Measurements from ENCODE around the gene SLC2A6.

The SLC2A6 gene

DNA sequence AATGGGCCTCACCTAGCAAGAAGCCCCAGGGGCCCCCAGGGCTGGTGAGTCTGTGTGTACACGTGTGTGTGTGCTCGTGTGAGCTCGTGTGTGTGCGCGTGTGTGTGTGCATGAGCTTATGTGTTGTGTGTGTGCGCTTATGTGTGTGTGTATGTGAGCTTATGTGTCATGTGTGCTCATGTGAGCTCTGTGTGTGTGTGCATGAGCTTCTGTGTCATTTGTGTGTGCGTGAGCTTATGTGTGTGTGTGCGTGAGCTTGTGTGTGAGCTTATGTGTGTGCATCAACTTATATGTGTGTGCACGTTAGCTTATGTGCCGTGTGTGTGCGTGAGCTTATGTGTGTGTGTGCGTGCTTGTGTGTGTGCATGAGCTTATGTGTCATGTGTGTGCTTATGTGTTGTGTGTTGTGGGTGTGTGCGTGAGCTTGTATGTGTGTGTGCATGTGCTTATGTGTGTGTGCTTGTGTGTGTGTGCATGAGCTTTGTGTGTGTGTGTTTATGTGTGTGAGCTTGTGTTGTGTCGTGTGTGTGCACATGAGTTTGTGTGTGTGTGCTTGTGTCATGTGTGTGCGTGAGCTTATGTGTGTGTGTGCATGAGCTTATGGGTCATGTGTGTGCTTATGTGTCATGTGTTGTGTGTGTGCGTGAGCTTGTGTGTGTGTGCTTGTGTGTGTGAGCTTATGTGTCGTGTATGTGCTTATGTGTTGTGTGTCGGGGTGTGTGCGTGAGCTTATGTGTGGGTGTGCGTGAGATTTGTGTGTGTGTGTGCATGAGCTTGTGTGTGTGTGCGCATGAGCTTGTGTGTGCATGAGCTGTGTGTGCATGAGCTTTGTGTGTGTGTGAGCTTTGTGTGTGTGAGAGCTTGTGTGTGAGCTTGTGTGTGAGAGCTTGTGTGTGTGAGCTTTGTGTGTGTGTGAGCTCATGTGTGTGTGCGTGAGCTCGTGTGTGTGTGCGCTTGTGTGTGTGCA, 16.7 kb upstream of the SLC2A6 start:
- no peak for DNase-seq

DNA sequence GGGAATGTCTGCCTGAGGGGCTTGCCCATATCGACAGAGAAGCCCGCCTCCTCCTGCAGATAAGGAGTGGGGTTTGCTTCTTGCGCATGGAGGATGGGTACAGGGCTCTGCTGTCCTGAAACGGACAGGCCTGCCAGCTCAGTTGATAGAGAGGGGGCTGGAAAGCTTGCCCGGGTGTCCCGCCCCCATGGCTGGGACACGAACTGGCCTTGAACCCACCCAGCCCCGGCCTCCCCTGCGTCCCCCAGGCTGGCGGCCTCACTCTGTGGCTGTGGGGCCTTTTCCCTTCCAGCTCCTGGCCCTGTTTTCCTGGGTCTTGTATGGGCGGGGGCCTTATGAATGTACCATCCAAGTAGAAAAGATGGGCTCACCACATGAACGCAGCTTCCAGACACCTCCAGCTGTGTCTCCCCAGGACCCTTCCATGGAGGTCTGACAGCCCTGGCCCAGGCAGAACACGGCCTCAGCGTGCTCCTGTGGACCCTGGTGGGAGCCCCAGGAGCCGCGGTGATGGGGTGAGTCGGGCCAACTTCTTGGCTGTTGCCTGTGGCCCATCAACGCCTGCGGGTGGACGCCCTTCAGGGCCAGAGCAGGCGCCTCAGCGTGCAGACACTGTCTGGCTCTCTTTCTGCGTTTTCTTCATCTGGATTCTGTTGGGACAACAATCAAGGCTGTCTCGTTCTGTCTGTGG, 15.9 kb upstream of the SLC2A6 start:
- no peak for DNase-seq

DNA sequence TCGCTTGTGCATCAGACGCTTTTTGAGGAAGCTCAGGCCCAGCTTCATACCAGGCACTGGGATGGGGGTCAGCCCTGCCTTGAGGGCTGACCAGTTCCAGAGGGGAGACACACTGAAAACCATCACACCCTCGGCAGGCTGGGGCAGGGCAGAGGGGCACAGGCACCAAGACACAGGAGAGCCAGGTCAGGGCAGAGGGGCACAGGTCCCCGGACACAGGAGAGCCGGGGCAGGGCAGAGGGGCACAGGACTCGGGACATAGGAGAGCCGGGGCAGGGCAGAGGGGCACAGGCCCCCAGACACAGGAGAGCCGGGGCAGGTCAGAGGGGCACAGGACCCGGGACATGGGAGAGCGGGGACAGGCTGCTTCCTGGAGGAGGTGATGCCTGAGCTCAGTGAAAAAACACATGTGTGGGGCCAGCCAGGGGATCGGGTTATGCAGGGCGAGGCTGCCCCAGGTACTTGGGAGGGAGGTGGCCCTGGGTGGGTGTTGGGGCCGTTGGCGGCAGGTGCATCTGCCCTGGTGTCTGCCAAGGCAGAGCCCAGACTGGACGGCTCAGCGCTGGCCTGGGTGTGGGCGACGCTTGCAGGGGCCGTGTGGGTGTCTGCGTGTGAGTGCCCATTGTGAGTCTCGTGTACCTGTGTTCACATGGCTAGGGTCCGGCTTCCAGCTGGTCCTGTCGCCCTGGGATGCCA, 15.1 kb upstream of the SLC2A6 start:
- DNase-seq = no peak

DNA sequence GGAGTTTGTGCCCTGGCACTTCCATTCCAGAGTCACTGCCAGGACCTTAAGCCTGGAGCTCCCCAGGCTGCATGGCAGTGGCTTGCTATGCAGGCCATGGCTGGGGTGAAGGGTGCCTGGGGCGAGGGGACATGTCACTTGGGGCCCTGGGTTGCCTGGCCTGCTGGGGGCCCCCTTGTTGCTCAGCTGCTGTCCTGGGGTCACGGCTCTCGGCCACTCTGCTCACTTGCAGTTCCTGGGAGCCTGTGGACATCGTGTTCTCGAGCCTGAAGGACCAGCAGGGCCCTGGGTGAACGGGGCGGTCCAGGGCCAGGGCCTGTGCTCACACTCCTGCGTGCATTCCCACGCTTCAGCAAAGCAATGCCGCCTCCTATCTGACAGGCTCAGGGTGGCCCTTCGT, 14.5 kb upstream of the SLC2A6 start:
- no peak for DNase-seq

DNA sequence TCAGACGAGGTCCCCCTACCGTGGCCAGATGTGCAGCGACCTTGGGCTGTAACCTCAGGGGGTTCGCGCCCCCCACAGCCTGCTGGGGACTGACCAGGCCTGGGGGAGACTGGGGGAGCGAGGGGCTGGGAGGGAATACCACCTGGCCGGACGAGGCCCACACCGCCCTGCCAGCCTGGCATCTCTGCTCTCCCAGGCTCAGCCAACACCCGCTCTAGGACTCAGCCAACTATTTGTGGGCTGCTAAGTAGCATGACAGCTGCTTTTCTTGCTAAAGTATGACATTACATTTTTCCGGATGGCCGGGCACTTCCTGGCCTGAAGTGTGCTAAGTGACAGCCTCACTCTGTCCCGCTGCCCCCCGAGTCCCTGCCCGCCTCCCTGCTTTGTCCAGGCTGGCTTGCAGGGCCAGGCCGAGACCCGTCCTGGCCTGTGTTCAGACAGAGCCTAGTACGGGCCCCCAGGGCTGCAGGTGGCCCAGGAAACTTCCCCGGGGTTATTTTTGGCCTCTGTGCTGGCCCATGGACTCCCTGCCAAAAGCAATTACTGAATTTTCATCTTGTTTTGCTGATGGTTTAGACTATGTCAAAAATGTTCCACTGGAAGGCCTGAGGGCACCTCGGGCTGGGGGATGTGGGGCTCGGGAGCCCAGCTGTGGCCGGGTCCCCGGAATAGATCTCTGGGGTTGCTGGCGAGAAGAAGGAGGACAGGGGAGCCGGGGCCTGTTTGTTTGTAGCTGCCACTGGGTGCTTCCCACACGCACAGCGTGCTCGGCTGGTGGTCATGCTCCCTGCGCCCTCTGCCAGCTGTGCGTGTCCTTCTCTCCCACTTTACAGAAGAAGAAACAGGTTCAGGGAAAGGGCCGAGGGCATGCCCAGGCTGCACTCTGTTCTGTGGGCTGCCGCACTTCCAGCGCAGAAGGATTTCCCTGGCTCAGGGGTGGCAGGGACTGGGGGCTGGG, 13.4 kb upstream of the SLC2A6 start:
- no peak for DNase-seq

DNA sequence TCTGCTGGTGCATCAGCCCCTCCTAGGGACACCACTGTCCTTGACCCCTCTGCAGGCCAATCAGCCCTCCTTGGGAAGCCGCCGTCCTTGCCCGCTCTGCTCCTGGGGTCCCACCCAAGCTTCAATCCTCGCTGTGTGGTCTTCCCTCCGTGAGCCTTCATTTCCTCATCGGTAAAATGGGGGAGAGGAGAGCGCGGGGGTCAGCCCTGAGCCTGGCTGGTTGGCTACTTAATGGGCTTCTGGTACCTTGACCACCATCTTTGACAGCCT, 12.7 kb upstream of the SLC2A6 start:
- DNase-seq = no peak

DNA sequence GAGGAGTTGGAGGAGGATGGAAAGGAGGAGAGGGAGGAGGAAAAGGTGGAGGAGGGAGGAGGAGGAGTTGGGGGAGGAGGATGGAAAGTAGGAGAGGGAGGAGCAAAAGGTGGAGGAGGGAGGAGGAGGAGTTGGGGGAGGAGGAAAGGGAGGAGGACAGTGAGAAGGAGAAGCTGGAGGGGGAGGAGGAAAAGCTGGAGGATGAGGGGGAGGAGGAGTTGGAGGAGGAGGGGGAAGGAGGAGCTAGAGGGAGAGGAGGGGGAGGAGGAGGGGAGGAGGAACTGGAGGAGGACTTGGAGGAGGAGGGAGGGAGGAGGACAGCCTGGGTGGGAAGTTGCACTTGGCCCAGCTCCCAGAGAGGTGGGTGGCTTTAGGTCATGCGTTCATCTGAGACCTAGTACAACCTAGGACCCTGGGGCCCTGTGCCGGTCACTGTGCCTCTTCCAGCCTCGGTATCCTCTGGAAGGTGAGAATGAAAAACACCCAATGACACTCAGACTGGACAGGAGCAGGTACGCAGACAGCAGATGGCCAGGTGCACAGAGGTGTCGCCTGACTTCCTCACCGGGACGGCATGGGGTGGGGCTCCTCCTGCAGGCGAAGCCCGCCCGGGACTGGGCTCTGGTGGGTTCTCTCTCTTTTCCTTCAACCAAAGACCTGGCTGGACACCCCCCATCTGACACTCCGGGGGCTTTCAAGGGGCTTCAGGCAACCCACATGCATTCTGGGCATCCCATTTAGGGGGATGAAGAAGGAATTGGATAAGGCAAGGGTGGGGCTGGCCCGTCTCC, 12.2 kb upstream of the SLC2A6 start:
- DNase-seq = no peak

DNA sequence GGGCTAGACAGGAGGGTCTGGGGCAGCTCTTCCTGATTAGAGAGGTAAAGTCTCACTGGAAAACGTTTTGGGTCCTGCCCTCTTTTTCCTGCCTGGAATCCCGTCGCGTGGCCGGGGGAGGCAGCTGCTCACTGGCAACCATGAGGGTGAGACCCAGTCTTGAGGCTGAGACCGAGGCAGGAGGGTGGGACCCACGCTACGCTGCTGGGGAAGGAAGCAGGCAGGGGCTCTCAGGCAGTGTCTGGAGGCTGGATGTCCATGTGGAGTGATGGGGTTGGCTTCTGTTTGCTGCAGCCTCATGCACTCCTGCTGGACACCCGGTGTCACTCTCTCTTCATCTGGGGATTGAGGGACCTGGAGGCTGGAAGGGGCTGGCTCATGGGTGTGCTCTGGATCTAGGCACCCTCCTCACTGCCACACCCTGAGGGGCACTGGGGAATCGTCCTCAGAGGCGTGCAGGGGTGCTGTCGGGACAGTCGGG, 11.3 kb upstream of the SLC2A6 start:
- no peak for DNase-seq

DNA sequence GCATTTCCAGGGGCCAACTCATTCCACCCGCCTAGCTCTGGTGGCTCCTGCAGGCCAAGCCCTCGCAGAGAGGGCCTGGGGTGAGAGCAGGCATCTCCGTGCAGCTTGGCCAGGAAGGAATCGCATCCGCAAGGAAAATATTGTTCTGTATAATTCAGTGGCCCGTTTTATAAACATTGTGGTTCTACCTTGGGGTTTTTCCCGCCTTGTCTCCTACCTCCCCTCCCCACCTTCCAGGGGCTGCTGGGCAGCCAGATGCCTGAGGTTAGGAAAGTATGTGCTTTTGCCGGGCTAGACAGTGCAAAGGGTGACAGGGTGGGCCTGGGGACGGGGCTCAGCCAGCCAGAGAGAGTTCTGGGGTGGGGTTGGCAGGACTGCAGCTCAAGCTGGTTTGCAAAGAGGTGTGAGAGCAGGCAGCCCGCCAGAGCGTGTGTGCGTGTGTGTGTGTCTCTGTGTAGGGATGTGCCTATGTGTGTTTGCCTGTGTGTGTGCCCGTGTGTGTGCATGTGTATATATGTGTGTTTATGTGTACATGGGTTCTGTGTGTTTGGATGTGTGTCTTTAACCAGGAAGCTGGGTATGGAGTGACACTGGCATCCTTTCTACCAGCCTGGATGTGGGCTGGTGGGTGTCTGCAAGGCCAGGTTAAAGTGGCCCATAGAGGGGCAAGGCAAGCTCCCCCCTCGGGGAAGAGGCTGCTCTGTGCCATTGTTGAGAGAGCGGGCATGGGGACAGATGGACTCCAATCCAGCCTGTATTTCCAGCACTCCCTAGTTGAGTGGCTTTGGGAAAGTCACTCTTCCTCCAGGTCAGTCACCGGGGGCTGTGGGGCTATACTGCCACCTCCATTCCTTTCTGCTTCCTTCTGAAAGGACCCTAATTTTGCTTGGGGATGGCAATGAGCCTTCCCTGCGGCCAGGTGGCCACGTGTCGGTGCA, 10.6 kb upstream of the SLC2A6 start:
- DNase-seq = no peak

DNA sequence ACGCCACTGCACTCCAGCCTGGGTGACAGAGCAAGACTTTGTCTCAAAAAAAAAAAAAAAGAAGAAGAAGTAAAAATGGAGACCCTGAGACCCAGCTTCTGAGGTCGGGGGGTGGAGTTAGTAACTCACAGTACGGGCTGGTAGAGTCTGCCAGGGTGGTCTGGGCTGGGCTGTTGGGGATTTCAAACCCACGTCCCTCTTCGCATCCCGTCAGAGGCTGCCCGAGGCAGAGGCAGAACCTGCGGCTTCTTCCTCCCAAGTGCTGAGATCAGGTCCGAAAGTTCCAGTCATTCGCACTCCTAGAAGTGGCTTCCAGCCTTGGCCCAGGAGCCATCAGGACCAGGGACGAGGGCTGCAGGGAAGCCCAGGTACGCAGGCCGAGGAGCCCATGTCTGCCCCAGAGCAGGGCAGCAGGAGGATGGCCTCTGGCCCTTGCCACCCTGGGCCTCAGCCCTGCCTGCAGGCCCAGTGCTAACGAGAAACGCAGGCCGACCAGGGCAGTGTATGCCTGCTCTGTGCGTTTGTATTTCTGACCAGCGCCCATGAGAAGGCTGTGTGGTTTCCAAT, 9.9 kb upstream of the SLC2A6 start:
- DNase-seq = no peak

DNA sequence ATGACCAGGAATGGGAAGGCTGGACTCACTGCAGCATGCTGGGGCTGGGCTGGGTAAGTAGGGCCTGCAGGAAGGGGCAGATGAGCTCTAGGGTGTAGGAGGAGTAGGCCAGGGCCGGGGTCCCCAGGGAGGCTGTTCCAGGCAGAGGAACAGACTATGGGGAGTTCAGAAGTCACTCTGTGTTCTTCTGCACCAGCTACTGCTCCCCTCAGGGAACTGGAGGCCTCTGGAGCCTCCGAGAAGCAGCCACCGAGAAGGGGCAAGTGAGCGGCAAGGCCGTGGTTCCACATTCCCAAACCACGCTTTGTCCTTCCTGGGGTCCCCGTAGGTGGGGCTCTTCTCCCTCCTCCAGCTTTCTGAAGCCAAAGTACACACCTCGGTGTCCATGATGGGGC, 8.4 kb upstream of the SLC2A6 start:
- DNase-seq = no peak

DNA sequence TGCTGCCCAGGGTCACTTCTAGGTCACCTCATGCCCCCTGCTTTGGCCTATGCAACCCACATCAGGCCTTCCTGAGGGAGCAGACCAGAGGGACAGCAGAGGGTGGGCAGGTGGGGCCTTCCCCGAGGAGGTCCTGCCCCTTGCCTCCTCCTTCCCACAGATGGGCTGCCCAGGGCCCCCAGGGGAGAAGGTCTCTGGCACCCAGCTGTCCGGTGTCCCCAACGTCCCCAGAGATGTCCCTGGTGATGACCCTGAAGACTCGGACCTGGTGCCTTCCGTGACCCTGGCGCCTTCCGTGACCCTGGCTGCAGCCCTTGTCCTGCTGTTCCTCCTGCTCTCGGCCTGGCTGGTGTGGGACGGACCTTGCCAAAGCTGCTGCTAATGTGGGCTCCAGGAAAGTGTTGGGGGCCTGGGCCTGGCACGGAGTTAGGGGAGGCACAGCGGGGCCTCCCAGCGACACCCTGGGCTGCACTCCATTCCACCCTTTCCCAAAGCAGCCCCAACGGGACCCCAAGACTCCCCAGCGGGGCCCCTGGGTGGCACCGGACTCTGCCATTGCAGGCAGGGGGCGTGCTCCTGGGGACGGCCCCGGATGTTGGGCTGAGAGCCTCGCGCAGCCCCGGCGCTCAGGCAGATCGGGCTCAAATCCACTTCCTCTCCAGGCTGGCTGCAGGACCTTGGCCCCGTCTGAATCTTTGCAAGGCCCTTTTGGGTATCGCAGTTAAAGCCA, 6.8 kb upstream of the SLC2A6 start:
- DNase-seq = no peak

DNA sequence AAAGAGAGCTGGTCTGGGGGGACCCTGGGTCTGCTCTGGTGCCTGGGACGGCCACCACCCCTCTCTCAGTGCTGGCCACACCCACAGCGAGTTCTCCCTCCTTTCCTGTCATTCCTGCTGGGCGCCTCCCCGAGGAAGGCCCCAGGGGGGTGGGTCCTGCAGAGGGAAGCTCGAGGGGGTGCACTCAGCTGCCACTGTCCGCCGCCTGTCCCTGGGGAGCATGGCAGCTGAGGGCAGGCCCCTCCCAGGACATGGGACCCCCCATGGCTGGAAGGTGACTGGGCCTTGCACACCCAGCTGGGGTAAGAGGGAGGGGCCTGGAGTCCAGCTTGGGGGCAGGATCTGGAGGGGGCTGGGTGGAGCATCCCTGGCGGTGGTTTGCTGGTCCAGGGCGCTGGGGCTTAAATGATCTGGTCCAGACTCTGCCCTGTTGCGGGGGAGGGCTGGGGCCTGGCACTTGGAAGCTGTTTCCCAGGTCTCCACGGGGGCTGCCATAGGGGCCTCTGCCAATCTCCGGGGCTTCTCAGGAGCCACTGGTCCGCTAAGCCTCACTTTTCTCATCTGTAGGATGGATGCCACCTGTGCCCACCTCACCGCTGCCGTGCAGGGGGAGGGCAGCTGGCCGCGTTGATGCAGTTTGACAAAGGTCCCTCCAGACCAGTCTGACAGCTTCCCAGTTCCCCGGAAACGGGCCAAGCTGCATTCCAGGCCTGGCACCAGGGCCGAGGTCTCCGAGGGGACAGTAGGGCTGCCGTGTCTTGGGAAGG, 6.0 kb upstream of the SLC2A6 start:
- DNase-seq = no peak

DNA sequence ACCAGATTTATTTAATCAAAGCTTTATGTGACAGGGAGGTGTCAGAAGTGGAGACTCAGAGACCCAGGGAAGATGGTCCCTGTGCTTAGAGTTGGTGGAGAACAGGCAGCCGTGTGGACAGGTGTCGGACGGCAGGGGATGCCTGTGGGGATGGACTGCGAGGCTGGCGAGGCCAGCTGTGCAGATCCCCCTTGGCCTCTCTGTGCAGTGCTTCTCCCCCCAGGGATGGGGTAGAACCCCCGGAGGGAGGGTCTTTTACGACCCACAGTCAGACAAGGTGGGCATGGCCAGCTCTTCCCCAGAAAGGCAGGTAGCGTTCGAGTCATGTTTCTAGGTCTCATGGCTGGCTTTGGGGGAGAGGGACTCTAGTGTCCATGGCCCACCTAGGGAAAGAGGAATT, 4.7 kb upstream of the SLC2A6 start:
- no peak for DNase-seq

DNA sequence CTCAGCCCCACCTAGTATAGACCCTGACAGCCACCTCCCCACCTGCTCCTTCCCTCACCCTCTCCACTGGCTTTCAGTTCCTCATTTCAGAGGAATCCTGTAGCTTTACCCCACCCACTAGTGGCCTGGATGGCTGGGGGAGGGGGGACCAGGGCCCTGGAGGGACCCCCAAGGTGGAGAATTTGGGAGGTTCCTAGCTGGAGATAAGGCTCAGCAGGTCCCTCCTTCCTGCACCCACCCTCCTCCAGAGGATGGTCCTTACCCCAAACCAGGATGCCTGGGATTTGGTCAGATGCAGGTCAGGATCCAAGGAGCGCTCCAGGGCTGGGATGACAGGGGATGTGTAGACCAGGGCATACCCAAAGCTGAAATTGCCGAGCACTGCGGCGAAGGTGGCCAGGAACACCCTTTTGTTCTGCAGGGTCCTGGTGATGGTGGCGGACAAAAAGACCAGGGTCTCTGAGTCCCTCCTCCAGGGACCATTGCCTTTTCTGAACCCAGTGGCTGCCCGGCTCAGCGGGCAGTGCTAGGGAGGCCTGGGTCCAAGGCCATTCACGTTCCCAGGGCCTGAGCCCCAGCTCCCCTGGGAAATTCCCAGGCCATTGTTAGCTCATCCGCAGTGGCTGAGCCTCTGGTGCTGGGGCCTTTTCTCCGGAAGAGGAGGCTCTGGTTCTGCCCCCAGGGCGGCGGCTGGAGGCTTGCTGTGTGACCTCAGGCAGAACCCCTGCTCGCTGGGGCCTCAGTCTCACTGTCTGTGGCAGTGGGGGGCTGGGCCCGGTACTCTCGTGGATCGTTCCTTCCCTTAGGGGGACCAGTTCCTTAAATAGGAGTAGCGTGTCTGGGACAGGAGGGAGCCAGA, 678 bp downstream of the SLC2A6 start:
- peak; percentile 54 for DNase-seq

DNA sequence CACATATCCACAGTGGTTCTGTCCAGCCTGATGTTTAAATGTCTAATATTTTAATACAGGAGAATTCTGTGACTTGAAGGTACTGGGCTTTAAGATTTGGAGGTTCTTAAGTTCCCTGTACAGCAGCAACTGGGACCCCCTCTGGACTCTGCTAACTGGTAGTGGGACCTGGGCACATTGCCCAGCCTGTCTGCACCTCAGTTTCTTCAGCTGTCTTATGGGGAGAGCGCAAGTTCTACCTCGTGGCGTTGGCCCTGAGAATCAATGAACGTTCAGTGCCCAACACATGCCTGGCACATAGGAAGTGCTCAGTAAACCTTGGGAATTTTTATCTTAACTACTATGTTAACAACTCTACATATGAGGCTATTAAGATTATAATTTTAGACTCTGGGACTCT, 1.4 kb downstream of the SLC2A6 start:
- no peak for DNase-seq

DNA sequence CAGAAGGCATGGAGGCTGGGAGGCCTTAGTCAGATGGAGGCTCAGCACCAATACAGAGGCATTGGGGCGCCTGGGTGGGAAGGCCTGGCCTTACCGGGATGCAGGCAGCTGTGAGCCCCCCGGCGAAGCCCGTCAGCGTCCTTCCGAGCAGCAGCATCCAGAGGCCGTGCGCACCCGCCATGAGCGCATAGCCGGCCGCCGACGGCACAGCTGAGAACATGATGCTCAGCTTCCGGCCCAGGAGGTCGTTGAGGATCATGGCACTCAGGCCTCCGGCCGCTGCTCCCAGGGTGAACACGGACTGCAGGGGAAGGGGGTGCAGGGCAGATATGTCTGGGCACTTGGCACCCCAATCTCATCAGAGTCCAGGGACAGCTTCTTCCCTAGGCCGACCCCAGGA, 2.0 kb downstream of the SLC2A6 start:
- DNase-seq = no peak

Measured in CD4-positive, alpha-beta T cell treated with Interleukin-15 for 1 hour (primary cell).